Suppressor macrophage (primary cell): ENCODE data around the gene SFXN5.
A peak's percentile ranks its signal among the peaks of the same experiment; 100 is the strongest.

Source experiments
- DNase-seq, 4 experiments: peaks; one replicate each; pipeline ENCODE4 v3.0.0-alpha.2; 2020 to 2022

SFXN5 gene

DNA sequence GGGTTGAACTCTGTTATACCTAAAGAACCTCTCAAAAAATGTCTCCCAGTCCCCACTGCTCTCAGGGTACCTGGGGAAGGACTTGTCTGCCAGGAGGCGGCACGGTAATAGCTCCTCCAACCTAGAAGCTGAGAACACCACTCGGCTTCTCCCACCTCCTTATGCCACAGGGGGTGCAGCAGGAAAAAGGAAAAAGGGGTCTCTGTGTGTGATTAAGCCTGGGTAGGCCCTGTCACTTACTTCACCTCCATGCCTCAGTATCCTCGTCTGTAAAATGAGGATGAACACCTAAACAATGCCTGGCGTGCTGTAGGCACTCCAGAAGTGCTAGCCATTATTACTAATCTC, 77.6 kb downstream of the SFXN5 start:
- no peak for DNase-seq

DNA sequence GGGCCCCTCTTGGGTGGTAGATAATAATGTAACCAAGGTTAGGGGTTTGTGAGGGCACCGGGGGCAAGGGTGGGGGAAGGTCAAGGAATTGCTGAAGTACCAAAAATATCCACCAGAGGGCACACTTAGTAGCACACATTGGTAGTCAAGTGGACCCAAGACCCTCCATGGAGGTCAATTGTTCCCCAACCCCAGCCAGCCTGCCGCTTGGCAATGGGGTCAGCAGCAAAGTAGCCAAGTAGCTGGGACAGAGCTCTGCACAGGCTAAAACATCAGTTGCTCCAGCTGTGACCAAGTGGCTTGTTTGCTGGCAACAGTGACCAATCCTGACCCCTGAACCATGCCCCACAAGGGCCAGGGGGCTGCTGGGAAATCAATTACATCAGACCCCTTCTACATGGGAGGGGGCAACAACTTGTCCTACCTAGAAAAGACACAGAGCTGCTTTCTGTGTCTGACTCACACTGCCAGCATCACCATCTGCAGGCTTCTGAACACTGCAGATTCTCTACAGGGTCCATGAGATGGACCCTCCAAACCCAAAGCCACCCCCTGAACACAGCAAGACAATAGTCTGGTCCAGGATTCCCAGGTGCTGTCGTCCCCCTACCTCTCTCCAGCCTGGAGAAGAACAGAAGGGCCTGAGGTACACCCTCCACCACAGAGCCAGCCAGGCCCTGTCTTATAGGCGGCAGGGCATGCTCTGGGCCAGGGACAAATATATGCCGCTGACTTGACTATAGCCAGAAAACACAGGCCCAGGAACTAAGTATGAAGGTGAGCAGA, 78.2 kb downstream of the SFXN5 start:
- DNase-seq = peak; percentile 52 to 69 (median 58)

DNA sequence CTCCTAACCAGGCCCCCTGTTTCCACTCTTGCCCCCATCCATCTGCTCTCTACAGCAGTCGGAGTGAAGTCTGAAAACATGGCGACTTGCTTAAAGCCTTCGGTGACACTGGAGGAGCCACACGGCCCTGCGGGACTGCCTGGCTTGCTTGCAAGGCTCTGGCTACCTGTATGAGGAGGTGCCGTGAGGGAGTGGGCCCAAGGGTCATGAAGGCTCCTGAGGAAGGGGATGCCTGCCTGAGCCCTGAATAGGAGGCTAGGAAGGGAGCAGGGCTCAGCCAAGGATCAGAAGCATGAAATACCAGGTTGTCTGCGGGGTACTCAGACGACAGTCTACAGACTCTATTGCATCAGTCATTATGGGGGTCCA, 78.8 kb downstream of the SFXN5 start:
- no peak for DNase-seq

DNA sequence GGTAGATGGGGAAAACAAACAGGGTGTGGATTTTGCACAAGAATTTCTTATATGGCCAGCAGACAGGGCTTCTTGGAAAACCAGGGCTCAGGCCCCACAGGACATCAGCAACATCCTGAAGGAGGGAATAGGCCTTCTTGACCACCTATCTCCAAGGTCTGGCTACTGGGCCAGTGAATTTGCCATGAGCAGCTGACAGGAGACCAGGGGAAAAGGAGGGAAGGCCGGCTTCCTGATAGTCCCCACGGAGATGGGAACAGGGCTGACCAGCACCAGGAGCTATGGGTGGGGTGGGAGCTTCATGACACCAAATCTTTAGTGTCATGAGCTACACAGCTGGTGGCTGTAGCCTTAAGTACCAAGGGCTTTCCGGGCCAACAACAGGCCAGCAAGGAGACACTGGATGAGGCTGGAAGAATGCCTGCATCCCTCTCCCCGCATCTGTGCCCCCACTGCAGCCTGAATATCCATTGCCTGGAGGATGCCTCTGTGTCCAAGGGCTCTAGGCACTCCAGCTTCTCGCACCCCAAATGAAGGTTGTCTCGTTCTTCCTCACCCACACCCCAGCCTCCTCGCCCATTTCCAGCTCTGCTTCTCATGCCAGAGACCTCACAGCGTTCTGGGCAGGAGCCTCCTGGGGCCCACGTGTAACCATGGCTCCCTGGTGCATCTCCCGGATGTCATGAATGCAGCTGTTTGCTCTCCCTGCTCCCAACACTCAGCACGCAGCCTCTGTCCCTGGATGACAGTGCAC, 79.4 kb downstream of the SFXN5 start:
- DNase-seq = no peak

DNA sequence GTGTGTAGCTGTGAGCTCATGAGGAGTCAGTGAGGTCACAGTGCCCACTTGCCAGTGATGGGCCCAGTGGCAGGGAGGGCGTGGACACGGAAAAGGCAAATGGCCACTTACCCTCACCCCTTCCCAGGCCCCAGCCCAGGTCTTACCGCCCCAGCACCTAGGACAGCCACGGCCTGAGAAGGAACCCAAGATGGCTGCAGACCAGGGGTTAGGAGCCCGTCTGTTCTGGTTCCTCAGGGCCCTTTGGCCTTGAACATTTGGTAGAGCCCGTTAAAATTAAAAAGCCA, 80.1 kb downstream of the SFXN5 start:
- no peak for DNase-seq

DNA sequence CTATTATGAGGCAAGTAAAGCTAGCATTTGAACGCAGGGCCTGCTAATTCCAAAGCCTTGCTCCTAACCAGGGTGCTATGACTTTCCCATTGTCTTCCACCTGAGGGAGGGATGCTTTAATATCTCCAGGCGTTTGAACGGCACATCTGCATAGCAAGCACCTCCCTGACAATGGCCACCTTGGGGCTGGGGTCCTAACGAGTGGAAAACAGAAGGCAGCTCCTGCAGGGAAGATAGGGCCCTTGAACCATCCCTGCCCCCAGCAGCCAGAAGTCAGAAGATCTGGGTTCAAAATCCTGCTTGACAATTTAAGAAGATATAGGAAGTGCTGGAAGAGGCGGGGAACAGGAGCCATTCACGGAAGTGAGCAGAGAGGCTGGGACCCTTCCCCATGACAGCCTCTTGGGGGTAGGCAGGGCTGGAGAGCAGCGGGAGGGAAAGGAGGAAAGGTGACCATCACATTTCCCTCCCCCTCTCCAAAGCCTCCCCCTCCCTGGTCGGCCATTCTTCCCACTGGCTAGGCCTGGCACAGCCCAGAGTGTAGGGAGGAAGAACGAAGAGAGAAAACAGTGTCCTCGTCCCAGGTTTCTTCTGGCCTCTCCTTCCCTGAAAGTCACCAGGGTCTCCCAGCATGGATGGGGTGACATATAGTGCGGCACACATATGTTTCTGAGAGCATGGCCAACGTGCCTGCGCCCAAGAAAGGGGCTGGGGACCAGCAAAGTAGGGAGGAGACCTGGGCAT, 80.6 kb downstream of the SFXN5 start:
- DNase-seq = no peak

DNA sequence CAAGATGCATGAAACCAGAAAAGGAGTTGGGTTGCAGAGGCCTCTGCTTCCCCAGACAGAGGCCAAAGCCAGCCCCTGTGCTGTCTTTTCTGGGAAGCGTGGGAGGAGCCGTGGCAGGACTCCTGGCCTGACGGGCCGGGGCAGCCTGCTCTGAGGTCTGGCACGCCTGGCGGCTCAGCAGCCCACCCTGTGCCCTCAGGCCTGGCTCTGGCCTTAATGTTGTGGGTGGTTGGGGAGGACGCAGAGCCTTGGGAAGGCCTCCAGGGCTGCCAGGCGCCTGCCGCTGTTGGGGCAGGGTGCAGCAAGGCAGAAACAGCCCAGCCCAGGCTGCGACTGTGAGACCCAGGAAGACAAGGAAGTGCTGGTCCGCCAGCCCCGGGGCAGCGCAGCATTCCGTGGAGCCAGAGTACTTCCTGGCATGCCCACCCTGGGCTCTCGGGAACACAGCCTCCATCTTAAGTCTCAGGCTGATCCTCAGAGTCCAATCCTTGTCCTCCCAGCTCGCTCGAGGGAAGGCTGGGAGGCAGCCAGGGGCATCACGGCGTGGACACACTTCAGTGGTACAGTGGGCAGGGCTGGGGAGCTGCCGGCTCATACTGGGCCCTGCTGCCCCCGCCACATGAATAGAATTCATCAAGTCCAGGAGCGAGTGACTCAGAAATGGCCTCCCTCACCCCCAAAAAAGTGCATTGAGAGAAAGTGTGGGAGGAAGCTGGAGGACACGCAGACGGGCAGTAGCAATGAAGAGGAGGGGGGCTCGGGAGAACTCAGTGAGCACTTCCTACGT, 81.5 kb downstream of the SFXN5 start:
- DNase-seq = no peak

DNA sequence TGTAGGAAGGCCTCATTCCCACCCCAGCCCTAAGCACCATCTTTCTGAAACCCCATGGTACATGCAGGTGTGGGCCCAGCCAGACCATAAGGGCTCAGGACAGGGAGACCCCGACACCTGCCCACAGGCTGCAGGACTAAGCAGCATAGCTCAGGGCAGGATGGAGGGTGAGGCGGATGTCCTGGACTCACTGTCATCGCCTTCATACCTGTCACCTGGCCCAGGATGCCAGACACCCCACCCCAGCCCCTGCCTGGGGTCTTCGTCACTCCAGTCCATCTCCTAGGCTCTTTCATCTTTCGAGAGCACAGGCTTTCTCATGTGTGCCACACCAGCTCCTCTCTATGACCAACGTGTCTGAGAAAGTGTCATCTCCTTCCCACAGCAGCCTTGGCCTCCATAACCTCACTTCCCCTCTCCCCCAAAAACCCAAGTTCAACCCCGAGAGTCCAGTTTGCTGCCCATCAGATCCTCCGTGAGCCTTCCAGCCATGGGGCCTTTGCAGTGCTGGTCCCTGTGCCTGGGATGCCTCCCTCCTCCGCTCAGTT, 82.7 kb downstream of the SFXN5 start:
- DNase-seq = no peak

DNA sequence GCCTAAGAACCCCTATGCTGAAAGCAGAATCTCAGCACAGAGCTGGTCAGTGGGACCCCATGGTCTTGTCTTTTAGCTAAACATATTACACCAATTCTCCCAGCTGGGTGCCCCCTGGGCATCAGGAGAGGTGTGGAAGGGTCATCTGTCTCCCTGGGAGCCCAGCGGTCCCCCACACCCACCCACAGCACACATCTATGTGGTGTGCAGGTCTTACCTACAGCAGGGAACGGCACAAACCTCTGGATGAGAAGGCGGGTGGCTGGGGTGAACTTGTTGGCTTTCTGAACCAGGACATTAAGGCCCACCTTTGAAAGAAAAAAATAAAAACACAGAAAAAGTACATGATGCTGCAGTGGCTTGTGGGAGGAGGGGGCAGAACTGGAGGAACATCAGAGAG, 83.5 kb downstream of the SFXN5 start:
- DNase-seq = no peak

DNA sequence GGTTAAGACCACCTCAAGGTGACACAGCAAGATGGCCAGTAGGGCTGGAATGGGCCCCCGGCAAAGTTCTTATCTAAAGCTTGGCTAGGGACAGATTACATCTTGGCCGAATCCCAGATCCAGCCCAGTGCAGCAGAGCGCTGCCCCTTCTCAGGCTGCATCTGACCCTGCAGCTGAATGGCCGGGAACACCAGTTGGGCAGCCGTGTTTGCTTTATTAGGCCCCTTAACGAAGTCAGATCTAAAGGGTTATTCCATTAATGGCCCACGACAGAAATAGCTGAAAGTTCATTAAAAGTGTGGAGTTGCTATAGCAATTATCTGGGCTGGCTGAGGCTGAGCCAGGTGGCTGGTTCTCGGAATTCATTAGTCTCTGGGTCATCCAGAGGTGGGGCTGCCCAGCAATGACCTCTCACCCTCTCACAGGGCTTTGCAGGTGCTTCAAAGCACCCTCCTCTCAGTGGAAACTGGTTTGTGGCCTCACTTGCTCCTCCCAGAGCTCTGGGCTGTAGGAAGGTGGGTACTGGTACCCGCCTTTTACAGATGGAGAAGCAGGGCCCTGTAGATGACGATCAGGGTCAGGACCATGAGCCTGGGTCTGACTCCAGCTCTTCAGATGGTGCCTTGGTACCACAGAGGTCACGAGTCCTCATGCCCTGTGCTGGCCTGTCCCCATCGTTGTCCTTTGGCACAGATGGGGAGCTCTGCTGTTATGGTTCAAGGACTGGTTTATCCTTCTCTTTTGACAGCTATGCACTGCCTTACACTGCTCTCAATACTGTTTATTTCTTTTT, 85.4 kb downstream of the SFXN5 start:
- no peak for DNase-seq

DNA sequence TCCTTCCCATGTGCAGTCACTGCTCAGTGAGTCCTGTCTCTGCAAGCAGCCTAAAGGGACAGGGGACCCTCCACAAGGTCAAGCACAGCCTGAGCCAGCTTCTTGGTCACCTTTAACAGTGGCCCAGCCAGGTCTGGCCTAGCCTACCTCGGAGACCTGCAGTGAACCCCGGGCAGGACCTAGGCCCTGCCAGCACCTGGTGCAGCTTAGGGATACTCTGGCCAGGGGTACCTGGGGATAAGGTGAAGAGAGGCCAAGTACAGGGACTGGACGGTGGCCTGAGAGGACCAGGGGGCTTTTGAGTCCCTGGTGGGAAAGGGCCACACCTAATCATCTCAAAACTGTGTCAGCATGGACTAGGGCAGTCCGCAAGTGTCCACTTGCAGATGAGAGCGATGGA, 86.4 kb downstream of the SFXN5 start:
- no peak for DNase-seq

DNA sequence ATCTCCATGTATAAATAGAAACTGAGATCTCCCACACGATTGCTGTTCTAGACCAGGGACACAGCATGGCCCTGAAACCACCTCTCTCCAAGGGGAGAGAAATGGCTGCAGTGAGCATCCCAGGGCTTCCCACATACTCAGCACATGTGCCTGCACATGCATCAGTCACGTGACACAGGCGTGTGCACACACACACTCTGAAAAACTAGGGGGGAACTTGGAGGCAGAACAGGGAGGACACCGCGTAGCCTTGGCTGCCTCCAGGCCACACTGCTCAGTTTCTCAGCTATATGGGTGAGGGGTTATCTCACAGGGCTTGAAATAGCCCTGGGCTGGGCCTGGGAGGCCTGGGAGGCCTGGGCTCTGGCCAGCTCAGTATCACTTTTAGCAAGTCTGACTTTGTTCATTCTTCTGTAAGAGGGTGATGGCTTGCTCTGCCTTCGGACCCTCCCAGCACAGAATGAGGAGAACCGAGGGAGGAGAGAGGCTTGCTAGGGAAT, 87.3 kb downstream of the SFXN5 start:
- DNase-seq = no peak

DNA sequence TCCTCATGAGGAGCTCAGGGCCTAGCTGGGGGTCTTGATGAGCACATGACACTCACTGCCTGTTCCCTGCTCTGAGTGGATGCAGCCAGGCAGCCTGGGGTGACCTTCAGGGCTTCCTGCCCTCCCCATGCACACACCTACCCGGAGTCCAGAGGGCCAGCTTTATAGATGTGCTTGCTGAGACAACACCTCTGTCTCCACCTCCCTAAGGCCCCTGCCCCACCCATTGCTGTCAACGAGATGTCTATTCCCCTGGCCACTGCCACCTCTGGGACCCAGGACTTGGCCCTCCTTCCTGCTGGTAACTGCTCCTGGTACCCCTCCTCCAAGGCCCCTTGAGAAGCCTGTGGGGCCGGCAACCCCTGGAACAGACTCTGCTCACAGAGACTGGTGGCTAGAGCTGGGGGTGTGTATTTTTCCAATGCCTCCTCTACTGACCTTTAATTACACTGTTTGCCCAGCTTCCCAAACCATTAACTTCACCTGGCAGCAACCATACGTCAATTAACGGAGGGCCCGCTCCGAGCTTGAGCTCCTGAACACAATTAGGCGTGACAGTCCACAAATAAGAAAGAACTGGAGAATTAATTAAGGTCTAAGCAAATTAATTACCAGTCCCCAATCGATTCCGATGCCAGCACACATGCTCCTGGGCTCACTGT, 87.9 kb downstream of the SFXN5 start:
- no peak for DNase-seq

DNA sequence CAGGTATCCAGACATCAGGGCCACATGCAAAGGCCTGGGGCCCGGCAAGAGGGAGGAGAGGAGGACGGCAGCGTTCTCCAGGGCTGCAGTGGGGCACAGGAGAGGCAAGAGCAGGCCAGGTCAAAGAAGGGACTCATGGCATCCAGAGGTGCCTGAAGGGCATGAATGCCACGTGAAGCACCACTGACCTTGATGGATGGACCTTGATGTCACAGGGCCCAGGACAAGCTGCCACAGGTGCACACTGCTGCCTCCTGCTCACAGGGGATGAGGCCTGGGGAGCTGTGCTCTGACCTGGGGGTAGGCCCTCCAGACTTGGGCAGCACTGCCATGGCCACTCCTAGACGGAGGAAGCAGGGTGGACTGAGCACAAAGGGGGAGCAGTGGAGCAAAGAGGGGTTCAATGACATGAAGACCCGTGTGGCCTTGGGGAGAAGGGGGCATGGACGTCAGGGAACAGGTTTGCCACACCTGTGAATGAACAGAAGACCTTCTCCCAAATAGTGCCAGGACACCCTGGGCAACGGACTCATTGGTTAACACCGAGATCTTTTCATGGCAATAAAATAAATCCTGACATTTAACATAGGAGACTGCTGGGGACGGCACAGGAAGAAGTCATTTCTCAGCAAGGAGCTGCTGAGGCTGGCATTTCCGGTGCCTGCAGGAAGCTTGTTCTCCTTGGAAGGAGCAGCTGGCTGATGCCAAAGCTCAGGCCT, 88.6 kb downstream of the SFXN5 start:
- no peak for DNase-seq

DNA sequence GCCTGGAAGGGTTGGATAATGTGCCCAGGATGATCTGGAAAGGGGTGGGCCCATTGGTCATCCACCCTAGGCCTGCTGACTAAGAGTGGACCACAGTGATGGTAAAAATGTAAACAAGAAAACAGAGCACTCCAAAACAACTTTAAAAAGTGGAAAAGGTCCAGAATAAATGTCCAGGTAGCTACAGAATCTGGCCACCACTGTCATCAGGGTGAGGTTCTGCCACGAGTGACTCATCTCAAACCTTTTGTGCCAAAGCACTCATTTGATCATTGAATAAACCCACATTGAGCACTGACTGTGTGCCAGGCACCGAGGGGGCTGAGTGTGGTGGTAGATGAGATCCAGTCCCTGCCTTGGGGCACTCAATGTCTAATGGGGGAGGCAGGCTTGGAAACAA, 89.3 kb downstream of the SFXN5 start:
- DNase-seq = no peak

DNA sequence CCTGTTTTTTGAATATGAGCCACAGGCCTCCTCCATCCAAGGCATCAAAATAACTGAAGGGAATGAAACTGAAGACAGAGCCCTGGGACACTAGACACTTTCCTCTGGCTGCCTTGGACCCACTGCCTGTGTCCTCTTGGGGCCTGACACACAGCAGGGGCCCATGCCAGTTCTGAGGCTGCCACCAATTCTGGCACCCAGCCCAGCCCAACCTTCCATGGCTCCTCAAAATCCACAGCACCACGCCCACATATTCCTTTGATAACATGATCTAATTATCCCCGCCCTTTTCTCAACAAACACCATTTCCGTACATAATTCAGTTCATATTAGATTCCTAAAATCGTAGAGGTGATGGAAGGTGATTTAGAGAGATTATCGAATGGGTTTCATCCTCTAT, 90.0 kb downstream of the SFXN5 start:
- no peak for DNase-seq

DNA sequence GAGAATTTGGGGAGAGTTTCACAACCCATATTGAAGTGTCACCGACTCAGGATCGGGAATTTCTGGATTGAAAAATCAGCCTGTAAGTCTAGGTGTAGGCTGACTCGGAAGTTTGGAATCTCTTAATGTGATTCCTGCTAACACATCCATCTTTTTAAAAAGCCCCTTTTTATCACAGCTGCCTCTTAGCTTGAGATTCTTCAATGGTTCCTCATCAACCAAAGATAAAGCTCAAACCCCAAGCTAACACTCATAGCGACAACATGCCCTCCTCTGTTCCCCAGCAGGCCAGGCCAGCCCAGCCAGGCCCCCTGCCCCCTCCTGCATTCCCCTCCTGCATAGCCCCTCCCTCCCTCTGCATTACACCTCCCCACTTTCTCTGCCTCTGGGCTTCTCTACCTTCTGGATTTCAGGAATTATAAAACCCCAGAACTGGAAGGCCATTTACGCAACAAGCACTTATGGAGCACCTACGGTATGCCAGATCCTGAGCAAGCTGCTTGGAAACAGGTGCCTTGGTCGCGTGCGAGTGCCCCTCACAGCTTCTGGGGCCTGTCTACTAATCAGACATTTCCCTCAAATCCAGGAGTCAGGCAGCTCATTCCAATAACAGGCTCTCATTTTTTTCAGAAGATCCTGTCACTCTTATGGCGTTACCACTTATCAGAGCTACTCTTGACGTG, 90.8 kb downstream of the SFXN5 start:
- DNase-seq = no peak

DNA sequence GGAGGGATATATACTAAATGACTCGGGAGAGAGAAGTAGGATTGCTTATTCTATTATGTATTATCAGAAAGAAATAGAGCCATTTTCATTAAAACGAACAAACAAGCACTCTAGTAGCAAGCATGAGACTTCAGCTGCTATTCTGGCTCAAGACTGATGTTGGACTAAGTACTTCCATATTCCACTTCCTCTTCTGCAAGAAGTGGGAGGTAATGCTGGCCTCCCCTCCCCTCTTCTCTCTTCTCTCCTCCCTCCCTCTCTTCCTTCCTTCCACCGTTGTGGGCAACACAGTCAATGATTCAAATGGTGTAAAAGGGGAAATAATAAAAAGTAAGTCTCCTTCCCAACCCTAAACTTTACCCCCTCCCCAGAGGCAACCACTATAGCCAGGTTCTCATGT, 91.6 kb downstream of the SFXN5 start:
- DNase-seq = peak; percentile 65 to 87 (median 78)

DNA sequence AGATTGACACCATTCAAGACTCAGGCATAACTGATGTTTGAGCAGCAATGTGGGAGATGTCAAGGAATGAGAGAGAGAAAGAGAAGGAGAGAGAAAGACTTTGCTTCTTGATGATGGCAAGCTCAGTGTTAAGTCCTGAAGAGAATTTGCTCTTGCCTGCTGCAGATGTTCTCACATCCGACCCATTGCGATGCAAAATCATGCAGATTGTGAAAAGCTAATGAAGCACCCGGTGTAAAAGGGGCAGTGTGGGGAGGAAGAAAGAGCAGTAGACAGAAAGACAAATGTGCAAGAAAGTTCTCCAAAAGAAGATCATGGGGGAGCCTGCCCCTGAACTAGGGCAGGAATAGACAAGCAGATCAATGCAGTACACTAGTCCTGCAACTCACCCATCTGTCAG, 96.5 kb downstream of the SFXN5 start:
- DNase-seq = no peak

DNA sequence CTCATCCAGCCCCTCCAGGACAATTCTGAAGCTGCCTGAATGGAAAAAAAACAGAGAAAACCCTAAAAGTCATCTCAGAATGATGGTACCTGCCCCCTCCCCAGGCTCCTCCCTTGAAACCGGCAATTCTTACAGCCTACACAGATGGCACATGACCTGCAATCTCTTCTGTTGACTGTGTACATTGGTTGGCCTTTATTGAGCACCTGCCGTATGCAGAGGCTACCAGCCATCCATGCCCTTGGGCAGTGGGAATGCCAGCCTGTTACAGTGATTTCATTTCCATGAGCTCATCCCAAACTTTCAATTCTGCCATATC, 97.1 kb downstream of the SFXN5 start:
- DNase-seq = no peak
